NT2/D1 (cell line): ENCODE measurements around the gene FAM20C.

Experiments
- SUZ12 ChIP-seq: IDR thresholded peaks from 2 replicates; pipeline ENCODE4 v1.6.1; 2011; ENCODE audit not compliant: insufficient read length, insufficient read depth; ENCODE audit errors: extremely low read depth
- YY1 ChIP-seq: IDR thresholded peaks from 2 replicates; pipeline ENCODE4 v1.6.1; 2011; ENCODE audit not compliant: insufficient read length, insufficient read depth
- ZNF274 ChIP-seq: IDR thresholded peaks from 2 replicates; pipeline ENCODE4 v1.6.1; 2011; ENCODE audit warnings: mild to moderate bottlenecking, low read depth, low read length

- no peak for TF ChIP-seq ZNF274
- no peak for TF ChIP-seq YY1
- no peak for TF ChIP-seq SUZ12
Observed at GRCh38 chr7:200290-200689, 7.9 kb downstream of the FAM20C start.
